HuH-7 (cell line): ENCODE data around the gene TBC1D17.
A peak's percentile ranks its signal among the peaks of the same experiment; 100 is the strongest.

Experiments
- DNase-seq: peaks from one replicate; pipeline ENCODE4 v3.0.0; 2011; ENCODE audit warnings: low spot score

TBC1D17 gene

GRCh38 chr19:49861541-49862378, 15.7 kb upstream of the TBC1D17 start:
- no peak for DNase-seq

DNA sequence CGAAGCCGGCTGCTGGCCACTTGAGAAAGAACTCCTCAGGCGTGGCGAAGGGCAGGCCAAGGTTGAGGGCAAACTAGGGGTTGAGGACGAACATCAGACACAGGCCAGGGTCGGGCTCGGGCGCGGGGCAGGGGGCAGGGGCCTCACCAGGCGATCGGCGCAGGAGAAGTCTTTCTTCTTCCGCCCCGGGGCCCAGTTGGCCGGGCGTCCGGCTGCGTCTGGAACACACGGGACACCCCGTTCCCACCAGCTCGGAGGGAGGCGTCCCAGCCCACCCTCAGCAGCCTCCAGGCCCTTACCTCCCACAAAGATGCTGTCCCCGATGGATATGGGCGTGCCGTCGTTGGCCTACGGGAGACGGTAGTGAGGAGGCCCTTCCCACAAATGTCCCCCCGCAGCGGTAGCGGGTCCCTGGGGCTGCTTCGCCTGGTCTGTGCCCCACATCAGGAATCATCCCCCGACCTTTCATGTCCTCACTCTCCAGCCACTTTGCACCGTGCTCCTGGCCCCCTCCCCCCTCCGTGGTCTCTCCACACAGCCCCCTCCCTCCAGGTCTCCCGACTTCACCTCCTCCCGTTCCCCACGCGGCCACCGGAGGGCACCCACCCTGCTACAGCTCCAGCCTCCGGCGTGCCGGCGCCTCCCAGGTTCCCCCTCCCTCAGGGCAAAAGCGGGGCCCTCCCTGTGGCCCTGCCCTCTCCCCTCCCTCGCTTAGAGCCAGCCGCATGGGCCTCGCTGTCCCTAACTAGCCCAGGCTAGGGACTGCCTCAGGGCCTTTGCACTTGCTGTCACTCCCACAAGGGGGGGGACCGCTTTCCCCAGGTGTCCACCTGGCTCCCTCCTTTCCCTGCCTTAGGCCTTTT, 14.9 kb upstream of the TBC1D17 start:
- DNase-seq, result peak; percentile 78

DNA sequence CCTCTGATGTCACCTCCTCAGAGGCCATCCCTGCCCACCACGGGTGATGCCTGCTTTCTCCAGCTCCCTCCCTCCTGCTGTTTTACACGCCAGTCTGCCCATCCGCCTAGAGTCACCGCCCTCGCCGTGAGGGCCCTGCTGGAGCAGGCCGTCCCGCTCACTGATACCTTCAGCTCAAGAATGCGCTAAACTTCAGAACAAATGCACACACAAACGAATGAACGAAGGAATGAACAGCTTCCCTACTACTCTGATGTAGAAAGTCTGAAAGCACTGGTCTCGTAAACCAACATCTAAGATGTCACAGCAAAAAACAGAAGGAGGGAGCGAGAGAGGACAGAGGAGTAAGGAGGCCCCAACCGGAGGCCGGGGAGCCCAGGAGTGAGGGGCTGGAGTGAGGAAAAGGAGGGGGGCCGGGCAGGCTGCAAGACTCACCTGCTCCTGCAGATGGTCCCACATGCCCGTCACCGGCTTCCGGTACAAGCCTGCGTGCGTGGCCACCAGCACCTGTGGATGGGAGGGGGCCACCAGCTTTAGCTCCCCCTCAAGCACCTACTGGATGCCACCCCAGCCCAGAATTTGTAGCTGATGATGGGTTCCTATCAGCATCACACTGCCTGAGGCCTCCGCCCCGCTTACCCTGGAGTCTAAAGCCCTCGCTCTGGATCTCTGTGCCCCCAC, 14.1 kb upstream of the TBC1D17 start:
- no peak for DNase-seq

DNA sequence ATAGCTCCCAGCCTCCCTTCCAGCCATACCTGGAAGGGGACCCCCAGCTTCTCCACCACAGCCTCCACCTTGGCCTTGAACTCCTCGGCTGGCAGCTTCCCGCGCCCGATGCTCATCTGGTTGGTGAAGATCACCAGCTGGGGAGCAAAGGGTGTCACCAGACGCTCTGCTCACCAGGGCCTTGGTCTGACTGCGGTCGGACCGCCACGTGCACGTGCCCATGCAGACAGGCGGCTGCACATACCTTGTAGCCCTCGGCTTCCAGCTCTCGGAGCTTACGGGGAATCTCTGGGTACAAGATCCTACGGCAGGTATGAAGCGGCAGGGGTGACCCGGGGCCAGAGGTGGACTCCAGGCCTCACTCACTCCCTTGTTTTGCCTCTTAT, 13.6 kb upstream of the TBC1D17 start:
- no peak for DNase-seq

GRCh38 chr19:49864890-49865289, 12.6 kb upstream of the TBC1D17 start:
- no peak for DNase-seq

DNA sequence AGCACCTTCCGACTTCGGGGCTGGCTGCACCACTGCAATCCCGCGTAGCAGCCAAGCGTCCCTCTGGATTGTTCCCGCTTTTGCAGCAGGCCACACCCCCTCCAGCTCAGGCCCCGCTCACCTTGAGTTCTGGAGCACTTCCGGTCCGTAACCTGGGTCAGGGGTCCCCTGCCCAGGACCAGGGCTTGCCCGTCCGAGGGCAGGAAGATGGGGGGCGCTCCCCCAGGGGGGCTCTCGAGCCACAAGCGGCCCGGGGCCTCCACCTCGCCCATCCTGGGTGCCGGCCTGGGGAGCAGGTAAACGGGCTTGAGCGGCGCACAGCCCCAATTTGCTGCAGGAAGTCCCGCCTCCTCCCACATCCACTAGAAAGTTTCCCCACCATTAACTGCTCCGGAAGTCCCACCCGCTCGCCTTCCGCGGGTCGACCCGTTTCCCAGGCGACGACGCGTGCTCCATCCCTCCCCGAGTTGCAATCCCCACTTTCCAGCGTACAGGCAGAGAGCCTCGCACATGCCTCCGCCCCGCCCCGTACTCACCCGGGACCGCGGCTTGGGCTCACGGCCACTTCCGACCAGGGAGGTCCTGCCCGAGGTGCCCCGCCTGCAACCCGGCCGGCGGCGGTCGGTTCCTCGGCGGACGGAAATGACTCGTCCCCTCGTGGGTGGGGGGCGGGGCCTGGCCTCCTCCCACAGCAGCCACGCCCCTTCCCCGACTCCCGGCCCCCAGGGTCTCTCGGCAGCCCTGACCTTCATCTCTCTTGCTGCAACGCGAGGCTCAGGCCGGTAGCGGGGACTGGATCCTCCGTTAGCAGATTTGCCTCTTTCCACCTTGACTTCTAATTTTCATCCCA, 10.3 kb upstream of the TBC1D17 start, which contains the start of gene PNKP:
TSS of gene PNKP (minus strand) at position 644 of the 850 bp plus-strand sequence. CDS start at position 272, 372 bp downstream.
- DNase-seq, result peak; percentile 93

- DNase-seq, result peak; percentile 60
These were observed 8.5 kb upstream of the TBC1D17 start for GRCh38 chr19:49869009-49869483.

DNA sequence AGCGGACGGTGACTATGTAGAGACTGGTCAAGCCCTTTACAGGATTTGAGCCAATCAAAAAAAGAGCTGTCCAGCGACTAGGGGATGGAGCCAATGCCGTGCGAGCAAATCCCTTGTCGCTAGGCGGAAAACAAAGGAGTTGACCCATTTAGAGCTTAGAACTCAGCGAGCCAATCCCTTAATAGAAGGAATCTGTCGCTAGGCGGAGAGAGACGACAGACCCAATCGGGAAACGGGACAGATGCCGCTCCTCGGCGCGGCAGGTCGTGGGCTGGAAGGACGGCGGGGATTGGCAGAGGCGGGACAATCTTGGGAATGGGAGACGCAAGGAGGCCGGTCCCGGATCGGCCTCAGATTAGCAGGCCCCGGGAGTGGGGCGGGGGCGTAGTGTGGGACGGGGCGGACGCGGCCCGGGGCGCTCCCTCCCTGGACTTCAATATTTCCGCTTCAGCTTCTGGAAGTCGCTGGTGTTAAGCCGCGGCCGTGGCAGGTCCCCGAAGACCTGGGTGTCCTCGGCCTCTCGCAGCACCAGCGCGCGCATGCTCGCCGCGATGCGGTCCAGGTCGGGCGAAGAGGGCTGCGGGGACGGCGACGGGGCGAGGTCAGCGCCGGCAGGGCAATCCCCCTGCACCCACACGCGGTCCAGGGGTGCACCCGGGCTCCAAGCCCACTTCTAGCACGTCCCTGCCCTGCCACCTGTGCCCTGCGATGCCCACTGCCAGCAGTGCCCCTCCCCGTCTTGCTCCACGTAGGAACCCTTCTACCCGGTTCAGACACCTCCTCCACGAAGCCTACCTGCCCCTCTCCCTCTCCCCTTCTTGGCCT, 7.8 kb upstream of the TBC1D17 start:
- peak; percentile 97 for DNase-seq

DNA sequence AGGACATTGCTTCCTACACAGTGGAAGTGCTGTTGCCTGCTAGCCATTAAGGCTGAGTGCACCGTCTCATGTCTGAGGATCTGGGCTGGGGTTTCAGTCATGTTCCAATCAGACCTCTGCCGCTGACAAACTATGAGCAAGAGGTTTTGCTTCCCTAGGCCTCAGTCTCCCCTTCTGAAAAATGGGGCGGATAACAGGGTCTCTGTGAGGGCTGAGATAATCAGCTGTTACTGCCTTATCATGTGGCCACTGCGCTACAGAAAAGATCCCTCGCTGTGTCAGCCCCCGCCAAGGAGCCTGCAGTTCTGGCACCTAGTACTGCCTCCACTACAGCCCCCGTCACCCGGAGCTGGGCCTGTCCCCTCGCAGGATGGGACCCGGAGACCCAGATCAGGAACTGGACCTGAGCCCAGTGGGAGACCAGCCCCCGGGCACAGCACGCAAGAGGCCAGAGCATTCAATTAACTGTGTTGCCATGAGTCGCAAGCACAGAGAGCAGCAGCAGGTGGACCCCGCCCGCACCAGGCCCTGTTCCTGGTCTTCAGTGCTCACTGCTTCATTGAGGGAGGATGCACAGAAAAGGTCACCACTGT, 7.1 kb upstream of the TBC1D17 start:
- DNase-seq, result no peak

DNA sequence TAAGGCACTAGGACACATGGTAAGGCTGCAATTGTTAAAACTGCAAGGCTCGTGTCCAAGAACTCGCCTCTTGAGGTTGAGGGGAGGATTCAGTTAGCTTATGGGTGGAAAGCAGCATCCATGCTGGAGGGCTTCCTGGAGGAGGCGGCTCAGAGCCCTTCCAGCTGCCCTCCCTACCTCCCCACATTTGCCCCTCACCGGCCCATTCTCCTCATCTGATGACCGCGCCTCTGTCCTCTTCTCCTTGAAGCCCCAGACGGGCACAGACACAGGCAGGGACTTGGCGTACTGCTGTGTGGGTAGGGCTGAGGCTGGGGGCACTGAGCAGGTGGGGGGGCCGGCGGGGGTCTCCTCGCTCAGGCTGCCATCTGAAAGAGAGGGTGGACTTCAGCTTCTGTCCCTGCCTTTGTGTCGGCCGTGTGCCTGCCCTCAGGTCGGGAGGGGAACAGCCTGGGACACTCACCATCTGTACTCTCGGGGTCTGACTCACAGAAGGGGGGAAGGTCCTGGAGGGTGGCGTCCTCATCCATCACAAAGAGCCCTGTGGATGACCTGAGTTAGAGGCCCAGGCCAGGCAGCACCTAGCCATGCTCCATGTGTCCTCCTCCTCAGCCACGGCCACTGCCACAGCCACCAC, 6.0 kb upstream of the TBC1D17 start:
- no peak for DNase-seq

- no peak for DNase-seq
These were observed 5.0 kb upstream of the TBC1D17 start for GRCh38 chr19:49872245-49873128.

DNA sequence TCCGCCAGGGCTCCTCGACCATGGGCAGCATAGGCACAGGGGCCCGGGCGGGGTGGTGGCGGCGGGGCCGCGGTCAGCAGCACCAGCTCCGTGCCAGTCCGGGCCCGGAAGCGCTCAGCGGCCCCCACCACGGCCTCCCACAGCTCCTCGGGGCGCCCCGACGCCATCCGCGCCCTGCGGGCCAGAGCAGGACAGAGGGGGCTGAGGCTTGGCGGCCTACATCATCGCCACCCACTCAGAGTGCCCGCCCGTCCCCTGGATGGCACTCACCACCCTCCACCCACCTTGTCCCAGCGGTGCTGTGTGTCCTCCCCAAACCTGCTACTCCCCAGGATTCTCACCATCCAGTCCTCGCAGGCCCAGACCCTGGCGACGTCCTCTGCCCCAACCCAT, 4.4 kb upstream of the TBC1D17 start:
- no peak for DNase-seq

GRCh38 chr19:49873834-49874233, 3.7 kb upstream of the TBC1D17 start:
- DNase-seq, result no peak

- no peak for DNase-seq
These were observed 2.9 kb upstream of the TBC1D17 start for GRCh38 chr19:49874503-49875157.

DNA sequence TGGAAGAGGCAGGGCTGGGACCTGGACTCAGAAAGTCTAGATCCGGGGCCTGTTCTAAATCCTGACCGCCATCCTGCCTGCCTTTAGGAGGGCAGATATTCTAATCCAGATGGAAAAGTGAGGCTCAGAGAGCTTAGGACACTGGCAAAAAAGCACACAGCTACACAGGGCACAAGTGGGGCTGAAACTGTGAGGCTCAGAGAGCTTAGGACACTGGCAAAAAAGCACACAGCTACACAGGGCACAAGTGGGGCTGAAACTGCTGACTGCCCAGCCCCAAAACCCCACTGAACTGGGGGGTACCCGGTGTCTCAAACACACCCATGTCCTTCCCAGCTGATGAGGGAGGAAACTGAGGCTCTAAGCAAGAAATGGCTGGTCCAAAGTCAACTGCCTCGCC, 2.3 kb upstream of the TBC1D17 start:
- no peak for DNase-seq

DNA sequence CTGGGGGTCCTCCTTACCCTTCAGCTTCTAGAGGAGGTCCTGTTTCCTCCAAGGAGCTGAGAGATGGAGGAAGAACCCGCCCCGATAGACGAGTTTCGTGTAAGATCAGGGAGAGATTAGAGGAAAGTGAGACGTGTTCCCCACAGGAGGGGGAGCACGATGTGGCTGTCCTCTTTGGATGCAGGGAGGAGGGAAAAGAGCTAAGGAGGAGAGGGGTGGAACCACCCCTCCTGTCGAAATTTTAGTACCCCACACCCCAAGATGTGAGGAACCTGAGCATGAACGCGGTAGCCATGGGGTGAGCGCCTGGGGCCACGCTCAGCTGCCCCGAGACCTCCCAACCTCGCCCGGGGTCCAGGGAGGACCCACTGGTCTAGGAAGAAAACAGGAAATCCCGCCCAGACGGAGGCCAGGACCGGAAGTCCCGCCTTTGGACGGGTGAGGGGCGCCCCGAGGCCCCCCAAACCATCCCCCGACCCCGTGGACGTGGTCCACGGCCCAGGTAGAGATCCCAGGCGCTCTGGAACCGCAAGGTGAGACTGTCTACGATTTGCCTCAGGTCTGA, 1.6 kb upstream of the TBC1D17 start:
- DNase-seq, result peak; percentile 78

DNA sequence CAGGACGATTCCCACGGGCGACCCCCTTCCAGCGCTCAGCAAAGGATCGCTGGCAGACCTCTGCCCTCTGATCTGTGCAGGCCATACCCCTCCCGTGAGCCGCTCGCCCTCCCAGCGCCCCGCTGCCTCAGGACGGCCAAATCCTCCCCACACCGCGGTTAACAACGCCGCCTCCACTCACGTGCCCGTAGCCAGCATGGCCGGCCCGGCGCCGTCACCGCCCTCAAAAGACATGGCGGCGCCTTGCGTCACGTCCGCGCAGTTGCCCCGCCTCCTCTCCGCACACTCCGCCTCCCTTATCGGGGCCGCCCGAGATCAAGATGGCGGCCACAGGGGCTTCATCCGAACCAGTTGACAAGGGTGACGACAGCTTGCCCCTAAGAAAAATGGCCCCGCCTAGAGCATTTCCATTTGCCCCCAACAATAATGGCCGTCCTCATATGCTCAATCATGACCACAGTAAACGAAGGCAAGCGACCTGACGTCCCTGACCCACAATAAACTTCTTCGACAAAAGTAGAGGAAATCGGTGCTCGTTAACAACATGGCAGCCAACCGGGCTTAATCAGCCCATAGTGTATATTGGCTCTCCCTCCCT, 981 bp upstream of the TBC1D17 start:
- peak; percentile 61 for DNase-seq
